ENCODE data around the gene HOXB9. TPM values are rescaled to one million over a fixed set of nuclear protein-coding genes. Genes with fewer than 3 reads are reported as not detected.

HOXB9 gene
- total RNA-seq, 3 donors from 2014 or later (not counting 1 experiment from before 2014, with no cell fraction given) = 0.12 to 1.0 (median 0.18) TPM

- peak; percentile 14 to 20 (median 16) for ATAC-seq
- peaks cover 53% of the 10 kb centered on the region for H3K4me1 ChIP-seq (ENCODE audit: control insufficient read depth, insufficient read depth, low read length)
- peak overlapping the region; percentile 7 to 78 for H3K27ac Mint-ChIP-seq
Observed at GRCh38 chr17:48612456-48612853, 13.7 kb downstream of the HOXB9 start.

DNA sequence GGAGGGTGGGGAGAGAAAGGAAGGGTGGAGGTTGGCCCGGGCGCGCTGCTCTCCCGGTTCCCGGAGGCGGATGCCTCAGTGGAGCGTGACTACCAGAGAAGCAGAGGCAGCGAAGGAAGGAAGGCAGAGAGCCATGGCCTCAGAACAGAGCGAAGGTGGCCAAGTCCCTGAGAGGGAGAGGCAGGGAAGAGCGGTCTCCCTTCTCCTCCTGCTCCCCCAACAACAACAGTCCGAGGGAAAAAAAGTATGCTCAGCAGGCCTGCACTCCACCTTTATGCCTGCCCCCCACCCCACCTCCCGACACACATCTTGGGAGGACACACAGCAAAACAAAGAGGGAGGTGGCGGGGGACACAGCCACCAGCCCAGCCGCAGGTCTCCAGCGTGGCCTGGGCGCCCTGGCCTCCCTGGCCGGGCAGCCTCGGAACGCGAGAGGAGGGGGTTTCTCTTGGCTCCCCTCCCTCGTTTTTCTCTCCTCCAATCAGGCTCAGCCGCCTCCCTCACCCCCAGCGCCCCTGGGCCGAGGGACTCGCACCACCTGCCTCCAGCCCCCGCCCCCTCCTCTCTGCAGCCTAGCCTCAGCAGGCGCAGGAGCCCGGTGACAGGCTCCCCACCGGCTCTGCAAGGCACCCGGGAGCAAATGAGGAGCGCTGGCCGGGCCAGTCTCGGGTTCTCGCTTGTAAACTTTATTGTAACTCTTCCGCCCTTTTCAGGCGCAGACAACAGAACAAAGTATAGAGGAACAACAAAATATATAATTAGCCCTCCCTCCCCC, 14.3 kb downstream of the HOXB9 start:
- Histone ChIP-seq H3K27ac (ENCODE audit: low read length) (no peak overlapping the region), H3K4me3 (ENCODE audit: low read length) (peak overlapping the region; percentile 85), H3K36me3 (ENCODE audit: control insufficient read depth, insufficient read depth, low read length) (no peaks in the 10 kb centered on the region), H3K9me3 (ENCODE audit: control insufficient read depth, insufficient read depth, low read length) (no peaks in the 10 kb centered on the region), H3K27me3 (ENCODE audit: control insufficient read depth, insufficient read depth, low read length) (peaks cover 52% of the 10 kb centered on the region), H3K4me1 (ENCODE audit: control insufficient read depth, insufficient read depth, low read length) (peaks cover 53% of the 10 kb centered on the region)
- 4% methylated on average over 35 of the region's 36 CpGs for WGBS (ENCODE audit: insufficient coverage)
- peak in 2 of 3 donors; percentile 15 to 18 for ATAC-seq
- Mint-ChIP-seq H3K27me3 (ENCODE audit: low read depth in 2 of 2) (peaks cover 43 to 49% of the 10 kb centered on the region in 2 donors), H3K4me3 (peak overlapping the region; percentile 98), H3K9me3 (no peaks in the 10 kb centered on the region), H3K27ac (peak overlapping the region; percentile 7 to 78), H3K36me3 (peaks cover 2% of the 10 kb centered on the region), H3K4me1 (peaks cover 44 to 48% of the 10 kb centered on the region in 2 donors)
- intact Hi-C loops (cut with micrococcal nuclease) = loop anchor here (2.0 to 10.0 kb wide), 3 partner anchors 15 to 143 kb away; partner anchors contain the start of genes PRAC1 and PRAC2
- peak in 1 of 2 donors; percentile 50 for DNase-seq
- no peak for TF ChIP-seq CTCF (IDR thresholded peaks at IDR 0.05)

More at GRCh38 chr17:48612456-48612853, 13.7 kb downstream of the HOXB9 start:
- no peak for TF ChIP-seq CTCF (IDR thresholded peaks at IDR 0.05)
- Mint-ChIP-seq H3K9me3 (no peaks in the 10 kb centered on the region), H3K27me3 (ENCODE audit: low read depth in 2 of 2) (peaks cover 49 to 54% of the 10 kb centered on the region in 2 donors), H3K36me3 (peaks cover 7% of the 10 kb centered on the region), H3K4me3 (peak overlapping the region; percentile 89), H3K4me1 (peaks cover 48 to 50% of the 10 kb centered on the region in 2 donors)
- intact Hi-C loops (cut with micrococcal nuclease) = loop anchor here (2.0 to 10.0 kb wide), 3 partner anchors 16 to 142 kb away; partner anchors contain the start of genes PRAC1 and PRAC2
- Histone ChIP-seq H3K27me3 (ENCODE audit: control insufficient read depth, insufficient read depth, low read length) (peaks cover 57% of the 10 kb centered on the region), H3K4me3 (ENCODE audit: low read length) (peak overlapping the region; percentile 24), H3K27ac (ENCODE audit: low read length) (no peak overlapping the region), H3K9me3 (ENCODE audit: control insufficient read depth, insufficient read depth, low read length) (no peaks in the 10 kb centered on the region), H3K36me3 (ENCODE audit: control insufficient read depth, insufficient read depth, low read length) (no peaks in the 10 kb centered on the region)
- peak in 1 of 2 donors; percentile 48 for DNase-seq
- WGBS (ENCODE audit: insufficient coverage) = under 1% methylated on average over 13 of the region's 15 CpGs

DNA sequence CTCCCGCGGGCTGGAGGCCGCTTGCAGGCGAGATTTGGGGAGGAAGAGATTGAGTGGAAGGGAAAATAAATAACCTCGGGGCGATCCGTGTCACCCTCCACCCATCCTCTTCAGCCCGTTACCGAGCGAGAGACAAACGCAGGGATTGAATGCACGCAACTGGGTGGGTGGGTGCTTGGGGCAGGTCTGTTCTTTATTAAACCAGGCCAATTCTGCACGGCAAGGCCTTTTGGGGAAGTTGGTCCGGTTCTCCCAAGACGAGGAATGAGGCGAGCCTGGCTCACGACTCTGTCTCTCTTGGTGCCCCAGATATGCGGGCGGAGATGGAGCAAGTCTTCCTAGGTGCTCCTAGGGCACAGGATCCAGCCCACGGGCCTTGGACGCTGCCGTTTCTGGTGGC, 14.9 kb downstream of the HOXB9 start:
- H3K4me1 Mint-ChIP-seq = peaks cover 43 to 48% of the 10 kb centered on the region in 2 donors
- Histone ChIP-seq H3K36me3 (ENCODE audit: control insufficient read depth, insufficient read depth, low read length) (no peaks in the 10 kb centered on the region), H3K27ac (ENCODE audit: low read length) (no peak overlapping the region), H3K9me3 (ENCODE audit: control insufficient read depth, insufficient read depth, low read length) (no peaks in the 10 kb centered on the region), H3K4me1 (ENCODE audit: control insufficient read depth, insufficient read depth, low read length) (peaks cover 53% of the 10 kb centered on the region), H3K4me3 (ENCODE audit: low read length) (peak overlapping the region; percentile 85), H3K27me3 (ENCODE audit: control insufficient read depth, insufficient read depth, low read length) (peaks cover 45% of the 10 kb centered on the region)
- no peaks in the 10 kb centered on the region for H3K36me3 Mint-ChIP-seq
- H3K27ac Mint-ChIP-seq = peak overlapping the region; percentile 43 to 78
- no peak for DNase-seq
- intact Hi-C loops (cut with micrococcal nuclease) = loop anchor here (5.0 to 10.0 kb wide), 2 partner anchors 111 to 144 kb away; partner anchors contain the start of genes PRAC1 and PRAC2
- 1% methylated on average over 16 of the region's 22 CpGs for WGBS (ENCODE audit: insufficient coverage)
- H3K4me3 Mint-ChIP-seq = peak overlapping the region; percentile 98
- H3K9me3 Mint-ChIP-seq = no peaks in the 10 kb centered on the region
- ATAC-seq = no peak
- TF ChIP-seq CTCF (IDR thresholded peaks at IDR 0.05) = no peak
- peaks cover 36 to 49% of the 10 kb centered on the region in 2 donors for H3K27me3 Mint-ChIP-seq (ENCODE audit: low read depth in 2 of 2)

Data from natural killer cell (primary cell).